ENCODE measurements around the gene PLSCR3.
"Not testable (repeated sequence)": the region's sequence is repeated elsewhere in the genome, so short reads cannot be mapped to it uniquely, and the experiment has no call there.

Gene PLSCR3

GRCh38 chr17:7379134-7379533 is 15.2 kb downstream of the PLSCR3 start:
- DNase-seq, result no peak

- no peak for DNase-seq
These were observed 20.0 kb downstream of the PLSCR3 start for GRCh38 chr17:7374353-7374752.

GRCh38 chr17:7370853-7371252 is 23.5 kb downstream of the PLSCR3 start:
- no peak for DNase-seq

GRCh38 chr17:7369825-7370224 is 24.5 kb downstream of the PLSCR3 start:
- no peak for DNase-seq

- not testable (repeated sequence) for DNase-seq
These were observed 25.7 kb downstream of the PLSCR3 start for GRCh38 chr17:7368599-7368994.

GRCh38 chr17:7367918-7368598 is 26.3 kb downstream of the PLSCR3 start:
- no peak for DNase-seq

GRCh38 chr17:7367083-7367482 is 27.2 kb downstream of the PLSCR3 start:
- DNase-seq, result no peak

GRCh38 chr17:7365963-7366362 is 28.4 kb downstream of the PLSCR3 start:
- not testable (repeated sequence) for DNase-seq

GRCh38 chr17:7363311-7363710 is 31.0 kb downstream of the PLSCR3 start:
- DNase-seq, result peak; percentile 79

GRCh38 chr17:7361906-7362305 is 32.4 kb downstream of the PLSCR3 start:
- DNase-seq, result no peak

- DNase-seq, result no peak
These were observed 36.9 kb downstream of the PLSCR3 start for GRCh38 chr17:7357381-7357780.

- no peak for DNase-seq
These were observed 37.6 kb downstream of the PLSCR3 start for GRCh38 chr17:7356756-7357155.

GRCh38 chr17:7356072-7356549 is 38.2 kb downstream of the PLSCR3 start:
- DNase-seq, result peak; percentile 69

GRCh38 chr17:7355573-7355972 is 38.8 kb downstream of the PLSCR3 start:
- DNase-seq, result no peak

GRCh38 chr17:7355053-7355452 is 39.3 kb downstream of the PLSCR3 start, which contains the start of gene TMEM95:
TSS of gene TMEM95 (plus strand) at chr17:7355156. CDS start at chr17:7355205, 49 bp downstream.
- DNase-seq, result peak; percentile 22

GRCh38 chr17:7354262-7354843 is 40.0 kb downstream of the PLSCR3 start:
- peak; percentile 37 for DNase-seq

GRCh38 chr17:7352910-7353635 is 41.3 kb downstream of the PLSCR3 start:
- no peak for DNase-seq

GRCh38 chr17:7352503-7352889 is 41.8 kb downstream of the PLSCR3 start:
- DNase-seq, result no peak

GRCh38 chr17:7351665-7352502 is 42.4 kb downstream of the PLSCR3 start, which contains the start of gene KCTD11:
TSS of gene KCTD11 (plus strand) at chr17:7352162.
- peak; percentile 92 for DNase-seq

GRCh38 chr17:7348478-7349242 is 45.7 kb downstream of the PLSCR3 start:
- no peak for DNase-seq

- no peak for DNase-seq
These were observed 46.5 kb downstream of the PLSCR3 start for GRCh38 chr17:7347630-7348477.
